H1 (cell line): ENCODE data around the gene JPH3. TPM values are rescaled to one million over a fixed set of nuclear protein-coding genes. Genes with fewer than 3 reads are reported as not detected.

Source experiments
- CTCF ChIA-PET: fragments of 300-600 bp; sonication (Branson Sonifier 250); formaldehyde crosslinking; loops from one replicate; lab custom pipeline; 2021; ENCODE audit not compliant: partially characterized antibody; lab: Charles Lee
- POLR2A ChIA-PET: fragments of 300-600 bp; sonication (Branson Sonifier 250); formaldehyde crosslinking; loops from one replicate; lab custom pipeline; 2021; ENCODE audit warnings: inconsistent platforms; ENCODE audit not compliant: partially characterized antibody; lab: Charles Lee
- DNase-seq, 2 experiments: peaks; one replicate each; pipeline versions ENCODE4 v3.0.0 to v3.0.0-alpha.2; 2010 to 2022; ENCODE audit warnings: low spot score in 2 of 2, low read depth in 1 of 2, mixed read lengths in 1 of 2
- FAIRE-seq: peaks from 2 replicates; lab custom pipeline; 2011; peaks lifted over from hg19 to GRCh38; lab: Jason Lieb, UNC
- H2AFZ ChIP-seq: 2 replicates; pipeline ENCODE4 v1.8.1; 2012; ENCODE audit warnings: low read length, inconsistent platforms
- H2AK5ac ChIP-seq: 2 replicates; pipeline ENCODE4 v1.6.1; 2013; ENCODE audit warnings: low read depth, low read length
- H2BK120ac ChIP-seq: replicated peaks from 2 replicates; pipeline ENCODE3; 2013; ENCODE audit warnings: low read depth, low read length, inconsistent platforms
- H2BK12ac ChIP-seq: 2 replicates; pipeline ENCODE4 v1.6.1; 2013; ENCODE audit warnings: low read depth, low read length
- H2BK15ac ChIP-seq: 2 replicates; pipeline ENCODE4 v1.6.1; 2013; ENCODE audit warnings: low read length
- H2BK20ac ChIP-seq: 2 replicates; pipeline ENCODE4 v1.6.1; 2013; ENCODE audit warnings: low read length
- H2BK5ac ChIP-seq: 2 replicates; pipeline ENCODE4 v1.6.1; 2013; ENCODE audit warnings: low read depth, low read length
- H3K14ac ChIP-seq: 2 replicates; pipeline ENCODE4 v1.6.1; 2013; ENCODE audit warnings: inconsistent platforms; ENCODE audit not compliant: insufficient read length
- H3K18ac ChIP-seq: 2 replicates; pipeline ENCODE4 v1.6.1; 2013; ENCODE audit warnings: low read length; ENCODE audit errors: extremely low read depth
- H3K23ac ChIP-seq: 2 replicates; pipeline ENCODE4 v1.6.1; 2013; ENCODE audit warnings: inconsistent platforms; ENCODE audit not compliant: insufficient read length
- H3K23me2 ChIP-seq: 2 replicates; pipeline ENCODE4 v1.6.1; 2013; ENCODE audit warnings: low read depth, low read length
- H3K27ac ChIP-seq: 2 replicates; pipeline ENCODE4 v1.6.1; 2011; ENCODE audit warnings: low read depth, low read length, inconsistent platforms
- H3K27me3 ChIP-seq, 4 experiments: replicated peaks in 1 of 4; 1 replicate in 1 of 4; 2 replicates in 3 of 4; pipeline versions ENCODE4 v1.6.1 to v1.8.1; 2011 to 2013; ENCODE audit warnings: low read length in 3 of 4, mild to moderate bottlenecking in 3 of 4, inconsistent platforms in 2 of 4, mixed read lengths in 2 of 4, moderate library complexity in 1 of 4; ENCODE audit not compliant: control insufficient read depth in 3 of 4, insufficient read depth in 3 of 4; ENCODE audit errors: extremely low read depth in 1 of 4
- H3K36me3 ChIP-seq, 4 experiments: 2 replicates each; pipeline versions ENCODE4 v1.6.1 to v1.8.1; 2011 to 2013; ENCODE audit warnings: mild to moderate bottlenecking in 4 of 4, low read length in 3 of 4, moderate library complexity in 2 of 4, control low read depth in 1 of 4, inconsistent platforms in 1 of 4; ENCODE audit not compliant: insufficient read depth in 4 of 4, control insufficient read depth in 2 of 4
- H3K4ac ChIP-seq: replicated peaks from 2 replicates; pipeline ENCODE3; 2013; ENCODE audit warnings: low read length, low read depth, mixed read lengths, inconsistent platforms; ENCODE audit not compliant: insufficient read length
- H3K4me1 ChIP-seq, 4 experiments: replicated peaks in 1 of 4; 1 replicate in 1 of 4; 2 replicates in 3 of 4; pipeline versions ENCODE4 v1.6.1 to v1.8.1; 2011 to 2013; ENCODE audit warnings: low read length in 3 of 4, inconsistent platforms in 2 of 4, mixed read lengths in 1 of 4; ENCODE audit not compliant: insufficient read depth in 4 of 4, control insufficient read depth in 3 of 4
- H3K4me2 ChIP-seq, 2 experiments: 2 replicates each; pipeline versions ENCODE4 v1.6.1 to v1.8.1; 2011 to 2013; ENCODE audit warnings: low read depth in 2 of 2, low read length in 2 of 2, control low read depth in 1 of 2, inconsistent platforms in 1 of 2, mild to moderate bottlenecking in 1 of 2; ENCODE audit not compliant: insufficient read depth in 1 of 2
- H3K4me3 ChIP-seq, 4 experiments: fragments of 200-600, 300-600 bp in 1 of 4; sonication (generic), shearing (Covaris generic), sonication (Bioruptor Twin) in 1 of 4; 2 replicates each; pipeline versions ENCODE4 v1.5.1 to v1.8.1; 2011 to 2016; ENCODE audit warnings: low read length in 4 of 4, low read depth in 3 of 4, control low read depth in 2 of 4, inconsistent platforms in 2 of 4, mild to moderate bottlenecking in 2 of 4, mixed read lengths in 1 of 4, moderate library complexity in 1 of 4; ENCODE audit not compliant: insufficient read depth in 2 of 4; ENCODE audit errors: extremely low read depth in 1 of 4
- H3K56ac ChIP-seq: replicated peaks from 2 replicates; pipeline ENCODE3; 2013; ENCODE audit warnings: low read depth, mild to moderate bottlenecking, mixed read lengths, low read length, inconsistent platforms; ENCODE audit not compliant: insufficient read length
- H3K79me1 ChIP-seq: 2 replicates; pipeline ENCODE4 v1.6.1; 2013; ENCODE audit warnings: low read depth, low read length, control low read depth
- H3K79me2 ChIP-seq, 2 experiments: 2 replicates each; pipeline versions ENCODE4 v1.6.1 to v1.8.1; 2012 to 2013; ENCODE audit warnings: low read length in 2 of 2, mild to moderate bottlenecking in 2 of 2, inconsistent platforms in 1 of 2; ENCODE audit not compliant: insufficient read depth in 2 of 2, control insufficient read depth in 1 of 2
- H3K9ac ChIP-seq, 4 experiments: replicated peaks in 1 of 4; 1 replicate in 1 of 4; 2 replicates in 3 of 4; pipeline versions ENCODE4 v1.6.1 to v1.8.1; 2011 to 2013; ENCODE audit warnings: low read depth in 3 of 4, low read length in 3 of 4, control low read depth in 2 of 4, mild to moderate bottlenecking in 2 of 4, moderate library complexity in 2 of 4, inconsistent platforms in 1 of 4; ENCODE audit errors: extremely low read depth in 1 of 4
- H3K9me3 ChIP-seq, 2 experiments: 2 replicates each; pipeline versions ENCODE4 v1.6.1 to v1.8.1; 2012 to 2013; ENCODE audit warnings: mild to moderate bottlenecking in 2 of 2, moderate library complexity in 2 of 2, control low read depth in 1 of 2, inconsistent platforms in 1 of 2, low read depth in 1 of 2, low read length in 1 of 2, mixed read lengths in 1 of 2; ENCODE audit not compliant: insufficient read depth in 2 of 2
- H4K20me1 ChIP-seq, 2 experiments: replicated peaks in 1 of 2; 2 replicates each; pipeline versions ENCODE3 to v1.8.1; 2011 to 2013; ENCODE audit warnings: inconsistent platforms in 2 of 2, low read length in 2 of 2, mild to moderate bottlenecking in 1 of 2; ENCODE audit not compliant: insufficient read depth in 2 of 2, control insufficient read depth in 1 of 2
- H4K5ac ChIP-seq: 2 replicates; pipeline ENCODE4 v1.6.1; 2013; ENCODE audit warnings: low read length, low read depth, mixed read lengths, inconsistent platforms; ENCODE audit not compliant: insufficient read length
- H4K8ac ChIP-seq: 2 replicates; pipeline ENCODE4 v1.8.0; 2013; ENCODE audit warnings: mild to moderate bottlenecking, moderate library complexity, low read length, inconsistent platforms; ENCODE audit not compliant: insufficient read depth; ENCODE audit errors: extremely low read depth
- H4K91ac ChIP-seq: replicated peaks from 2 replicates; pipeline ENCODE3; 2013; ENCODE audit warnings: low read length, mixed read lengths, inconsistent platforms; ENCODE audit not compliant: insufficient read length
- CTCF ChIP-seq, 3 experiments: IDR thresholded peaks; 1 replicate in 2 of 3; 2 replicates in 1 of 3; pipeline versions ENCODE4 v1.5.1 to v1.6.1; 2011; ENCODE audit warnings: low read length in 3 of 3, mild to moderate bottlenecking in 3 of 3, inconsistent platforms in 2 of 3, low read depth in 1 of 3, moderate library complexity in 1 of 3; ENCODE audit not compliant: insufficient read depth in 1 of 3; ENCODE audit errors: control extremely low read depth in 1 of 3
- GABPA ChIP-seq: IDR thresholded peaks from 2 replicates; pipeline ENCODE4 v1.6.1; 2011; ENCODE audit warnings: mild to moderate bottlenecking, low read length, moderate library complexity, borderline replicate concordance; ENCODE audit not compliant: insufficient read depth
- RAD21 ChIP-seq, 2 experiments: IDR thresholded peaks in 1 of 2; conservative IDR thresholded peaks in 1 of 2; 2 replicates each; pipeline ENCODE4 v1.6.1; 2011; ENCODE audit warnings: low read depth in 2 of 2, low read length in 2 of 2, improper control_type of control experiment in 1 of 2, inconsistent platforms in 1 of 2, mild to moderate bottlenecking in 1 of 2, moderate library complexity in 1 of 2
- SP4 ChIP-seq: IDR thresholded peaks from 2 replicates; pipeline ENCODE4 v1.6.1; 2012; ENCODE audit warnings: low read length, inconsistent platforms
- WGBS, 2 experiments: shearing (Covaris generic) in 1 of 2; methylation state at CpG; one replicate each; pipeline versions ENCODE4 v1.1.6 to v1.1.7; 2013 to 2015; ENCODE audit warnings: low lambda C conversion rate in 2 of 2, mixed read lengths in 2 of 2, inconsistent platforms in 1 of 2, low coverage in 1 of 2, missing lambda C conversion rate in 1 of 2; ENCODE audit not compliant: insufficient replicate concordance in 2 of 2, insufficient coverage in 1 of 2, insufficient read length in 1 of 2; ENCODE audit errors: extremely low coverage in 1 of 2, missing lambda C conversion rate in 1 of 2; 5-methylcytosine and 5-hydroxymethylcytosine counted together
- polyA plus RNA-seq, 7 experiments: library from polyadenylated mRNA; depleted of rRNA in 3 of 7; stranded (reverse) in 5 of 7; unstranded in 2 of 7; fragments of >200 nt in 5 of 7; fragments of 200-250 nt in 2 of 7; gene quantifications; 1 replicate in 5 of 7; 2 replicates in 1 of 7; 4 replicates in 1 of 7; pipeline versions ENCODE4 v1.2.1 to v1.2.3, GENCODE V29; 2011 to 2013; ENCODE audit warnings: missing spikeins in 2 of 7, mixed read lengths in 2 of 7
- total RNA-seq: library from RNA; stranded (reverse); fragmentation: NEBNext Ultra II Directional; extraction: Animal tissue kit (Norgen Biotek cat#: 25700); gene quantifications from 2 replicates; pipeline ENCODE4 v1.2.1, GENCODE V29; 2021

Gene JPH3
- total and polyA plus RNA-seq, 2 of the 8 experiments (the other 6 are each of a cell fraction or from before 2014, with no cell fraction given): 10.3 to 28.3 TPM

DNA sequence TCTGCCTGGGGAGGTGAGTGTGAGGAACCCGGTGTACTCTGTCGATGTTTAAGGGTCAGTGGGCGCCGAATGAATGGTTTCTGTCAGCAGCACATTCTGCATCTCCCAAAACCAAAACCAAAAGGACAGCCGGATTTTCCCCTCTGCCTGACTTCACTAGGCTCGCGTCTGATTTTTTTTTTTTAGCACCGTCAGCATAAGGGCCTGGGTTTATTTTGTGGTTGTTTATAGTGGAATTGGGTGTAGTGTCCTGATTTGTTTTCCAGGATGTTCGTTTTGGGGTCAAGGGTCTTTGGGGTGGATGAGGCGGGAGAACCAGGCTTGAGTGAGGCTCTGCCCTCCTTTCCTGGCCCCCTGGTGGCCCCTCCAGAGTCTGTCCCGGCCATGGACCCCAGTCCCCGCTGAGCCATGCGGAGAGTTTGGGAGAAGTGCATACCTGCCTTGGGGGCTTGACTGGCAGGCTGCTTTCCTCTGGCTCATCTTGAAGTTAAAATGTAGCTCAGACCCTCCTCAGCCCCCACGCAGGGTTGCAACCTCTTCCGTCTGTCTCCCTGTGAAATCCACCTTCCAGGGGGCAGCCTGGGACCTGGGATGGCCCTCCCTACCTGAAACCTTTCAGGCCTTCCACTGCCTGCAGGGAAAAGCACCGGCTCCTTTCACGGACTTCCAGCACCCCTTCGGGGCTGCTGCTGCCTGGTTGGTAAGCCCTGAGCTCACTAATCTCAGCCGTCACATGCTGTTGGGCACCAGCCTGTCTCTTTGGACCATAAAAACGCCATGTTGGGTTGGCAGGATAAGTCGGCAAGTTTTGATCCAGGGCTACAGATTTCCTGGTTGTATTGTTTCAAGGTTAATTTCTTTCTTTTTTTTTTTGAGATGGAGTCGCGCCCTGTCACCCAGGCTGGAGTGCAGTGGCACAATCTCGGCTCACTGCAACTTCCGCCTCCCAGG, 60.2 kb downstream of the JPH3 start:
- Histone ChIP-seq H2BK5ac (no peak overlapping the region), H3K79me1 (no peaks in the 10 kb centered on the region; the same call in 1 of the 2 replicates), H3K79me2 (no peaks in the 10 kb centered on the region), H2BK20ac (no peak overlapping the region), H2BK12ac (no peak overlapping the region), H3K9me3 (no peaks in the 10 kb centered on the region), H3K4ac (no peak overlapping the region), H3K4me2 (no peak overlapping the region), H3K27me3 (no peaks in the 10 kb centered on the region), H2BK120ac (no peak overlapping the region), H3K56ac (no peak overlapping the region), H2AFZ (no peak overlapping the region), H4K5ac (no peak overlapping the region), H2BK15ac (no peak overlapping the region), H3K27ac (no peak overlapping the region), H4K8ac (peak overlapping the region; percentile 57; the same call in 1 of the 2 replicates), H3K23ac (no peak overlapping the region), H2AK5ac (no peak overlapping the region), H3K4me1 (peaks cover 0 to 19% (median 8%) of the 10 kb centered on the region in 4 experiments; a peak in 6 of 7 replicates), H4K91ac (no peak overlapping the region), H3K14ac (no peak overlapping the region), H3K9ac (no peak overlapping the region; a peak in 1 of 7 replicates), H4K20me1 (peaks cover 0 to 15% of the 10 kb centered on the region in 2 experiments), H3K23me2 (no peaks in the 10 kb centered on the region), H3K18ac (no peak overlapping the region), H3K4me3 (no peak overlapping the region), H3K36me3 (no peaks in the 10 kb centered on the region)
- no peak for FAIRE-seq
- 89% methylated on average over 21 of the region's 25 CpGs; no CpG with 5 or more reads in 1 of the 2 experiments for WGBS, 2 experiments
- ChIA-PET POLR2A (interaction anchor here (0.7 to 1.1 kb wide), 2 partner anchors 10 to 159 kb away, joined by 3 read pairs; no protein-coding TSS in a partner anchor), CTCF (interaction anchor here (0.6 to 2.1 kb wide), 9 partner anchors 10 to 209 kb away, joined by 3 to 8 read pairs (median 4); no protein-coding TSS in a partner anchor)
- TF ChIP-seq CTCF (IDR thresholded peaks at IDR 0.05; ENCODE audit: control extremely low read depth in 1 of 3, insufficient read depth in 1 of 3, low read depth in 1 of 3, low read length in 3 of 3) (peak in 2 of 3 experiments; percentile 30 to 34; a peak in 2 of 4 replicates), RAD21 (IDR thresholded peaks at IDR 0.05 in 1 of 2, conservative IDR thresholded peaks at IDR 0.05 in 1 of 2; ENCODE audit: low read depth in 2 of 2, low read length in 2 of 2) (peak in 1 of 2 experiments; percentile 2; a peak in 1 of 4 replicates), SP4 (no peak), GABPA (no peak)
- no peak for DNase-seq
